K562 (cell line): Measurements from ENCODE around the gene DNAJC12. TPM values are rescaled to one million over a fixed set of nuclear protein-coding genes. Genes with fewer than 3 reads are reported as not detected.
A peak's percentile ranks its signal among the peaks of the same experiment; 100 is the strongest.

Source experiments
- ARNT ChIP-seq, 2 experiments: fragments of 450-650 bp; IDR thresholded peaks; 2 replicates each; pipeline ENCODE4 v1.6.1; 2016; ENCODE audit warnings: mild to moderate bottlenecking in 1 of 2
- BRD9 ChIP-seq: fragments of 450-650 bp; IDR thresholded peaks from 2 replicates; pipeline ENCODE4 v1.6.1; 2018; ENCODE audit warnings: low read depth; ENCODE audit not compliant: partially characterized antibody
- CHCHD3 ChIP-seq: fragments of 250-450 bp; sonication (Bioruptor Pico); IDR thresholded peaks from 2 replicates; pipeline ENCODE4 v2.1.2; 2022; ENCODE audit warnings: mild to moderate bottlenecking
- FOXP1 ChIP-seq: sonication (generic); formaldehyde crosslinking; IDR thresholded peaks from 2 replicates; pipeline ENCODE4 v1.8.0; 2022; ENCODE audit warnings: mild to moderate bottlenecking, missing genetic modification reagents
- GTF2E2 ChIP-seq: fragments of 200-800 bp; sonication (Bioruptor generic); IDR thresholded peaks from 2 replicates; pipeline ENCODE4 v1.6.1; 2016; ENCODE audit warnings: missing genetic modification characterization, missing compliant biosample characterization
- HDAC1 ChIP-seq, 2 experiments: fragments of 450-650 bp; IDR thresholded peaks; 2 replicates each; pipeline ENCODE4 v1.6.1; 2016 to 2017; ENCODE audit warnings: inconsistent platforms in 1 of 2, mild to moderate bottlenecking in 1 of 2, moderate library complexity in 1 of 2
- KLF13 ChIP-seq: fragments of 450-650 bp; IDR thresholded peaks from 2 replicates; pipeline ENCODE4 v1.6.1; 2016; ENCODE audit warnings: missing genetic modification characterization, low read depth, mild to moderate bottlenecking, missing compliant biosample characterization, moderate library complexity, borderline replicate concordance
- NR1H2 ChIP-seq: sonication (generic); formaldehyde crosslinking; IDR thresholded peaks from 2 replicates; pipeline ENCODE4 v1.4.0; 2020; ENCODE audit warnings: mild to moderate bottlenecking, missing genetic modification reagents
- PHF21A ChIP-seq: fragments of 450-650 bp; IDR thresholded peaks from 2 replicates; pipeline ENCODE4 v1.6.1; 2017; ENCODE audit warnings: low read depth, borderline replicate concordance
- POLR3G ChIP-seq: IDR thresholded peaks from 2 replicates; pipeline ENCODE4 v1.6.1; 2011; ENCODE audit not compliant: insufficient read length, insufficient replicate concordance; ENCODE audit errors: extremely low read depth
- POU5F1 ChIP-seq: fragments of 150-350 bp; IDR thresholded peaks from 2 replicates; pipeline ENCODE4 v1.6.1; 2014; ENCODE audit warnings: borderline replicate concordance, low read length, low read depth, mild to moderate bottlenecking; ENCODE audit not compliant: partially characterized antibody
- RBFOX2 ChIP-seq: fragments of 200-400 bp; formaldehyde crosslinking; IDR thresholded peaks from 2 replicates; pipeline ENCODE4 v1.6.1; 2017; ENCODE audit warnings: low read depth, mild to moderate bottlenecking, low read length, moderate library complexity
- TBP ChIP-seq: optimal IDR thresholded peaks from 2 replicates; pipeline ENCODE3; 2011; ENCODE audit warnings: low read depth, low read length, improper control_type of control experiment
- TCF3 ChIP-seq: sonication (generic); formaldehyde crosslinking; IDR thresholded peaks from 2 replicates; pipeline ENCODE4 v1.4.0; 2020; ENCODE audit warnings: mild to moderate bottlenecking, missing genetic modification reagents
- ZNF23 ChIP-seq: fragments of 250-450 bp; sonication (Bioruptor Pico); IDR thresholded peaks from 2 replicates; pipeline ENCODE4 v1.4.0; 2020; ENCODE audit warnings: mild to moderate bottlenecking
- ZNF232 ChIP-seq: sonication (generic); formaldehyde crosslinking; IDR thresholded peaks from 2 replicates; pipeline ENCODE4 v1.8.0; 2022; ENCODE audit warnings: mild to moderate bottlenecking, missing genetic modification reagents
- ZNF282 ChIP-seq: sonication (generic); formaldehyde crosslinking; IDR thresholded peaks from 2 replicates; pipeline ENCODE4 v1.8.1; 2023; ENCODE audit warnings: missing genetic modification reagents
- ZNF444 ChIP-seq: fragments of 250-450 bp; sonication (Bioruptor Pico); IDR thresholded peaks from 2 replicates; pipeline ENCODE4 v1.4.0; 2020; ENCODE audit warnings: mild to moderate bottlenecking, moderate library complexity
- polyA plus RNA-seq, 8 experiments: library from polyadenylated mRNA; depleted of rRNA in 4 of 8; stranded (reverse) in 5 of 8; unstranded in 3 of 8; fragments of >200 nt; fragmentation: Nextera tagmentation in 2 of 8; fragmentation: Illumina TruSeq in 1 of 8; extraction: Ambion mirVana in 2 of 8; extraction: Trizol in 1 of 8; gene quantifications; 2 replicates each; pipeline versions ENCODE4 v1.2.1 to v1.2.3, GENCODE V29; 2011 to 2014; ENCODE audit warnings: inconsistent platforms in 1 of 8, missing spikeins in 1 of 8
- total RNA-seq, 7 experiments: library from RNA; depleted of rRNA in 6 of 7; stranded (reverse); fragments of >200 nt in 6 of 7; fragmentation: Illumina TruSeq in 2 of 7; extraction: Trizol in 2 of 7; gene quantifications; 2 replicates each; pipeline versions ENCODE4 v1.2.1 to v1.2.3, GENCODE V29; 2011 to 2021; ENCODE audit warnings: low replicate concordance in 1 of 7
- TF ChIP-seq, protein P1 (sequence below): sonication (generic); formaldehyde crosslinking; IDR thresholded peaks from 2 replicates; pipeline ENCODE4 v1.8.0; 2023; ENCODE audit warnings: mild to moderate bottlenecking, missing genetic modification reagents
- TF ChIP-seq, protein P2 (sequence below): fragments of 450-650 bp; formaldehyde crosslinking; IDR thresholded peaks from 2 replicates; pipeline ENCODE4 v1.4.0; 2020; ENCODE audit warnings: mild to moderate bottlenecking, moderate library complexity
- TF ChIP-seq, protein P3 (sequence below): fragments of 250-450 bp; sonication (Bioruptor Pico); IDR thresholded peaks from 2 replicates; pipeline ENCODE4 v1.9.0; 2021; ENCODE audit warnings: mild to moderate bottlenecking, inconsistent platforms
- TF ChIP-seq, protein P4 (sequence below): fragments of 250-450 bp; sonication (Bioruptor Pico); IDR thresholded peaks from 2 replicates; pipeline ENCODE4 v1.8.0; 2022; ENCODE audit warnings: inconsistent platforms, mild to moderate bottlenecking, moderate library complexity, borderline replicate concordance

Gene DNAJC12
- total and polyA plus RNA-seq, 9 of the 15 experiments (the other 6 are each of a cell fraction or from before 2014, with no cell fraction given): 7.4 to 95.9 (median 68.5) TPM

DNA sequence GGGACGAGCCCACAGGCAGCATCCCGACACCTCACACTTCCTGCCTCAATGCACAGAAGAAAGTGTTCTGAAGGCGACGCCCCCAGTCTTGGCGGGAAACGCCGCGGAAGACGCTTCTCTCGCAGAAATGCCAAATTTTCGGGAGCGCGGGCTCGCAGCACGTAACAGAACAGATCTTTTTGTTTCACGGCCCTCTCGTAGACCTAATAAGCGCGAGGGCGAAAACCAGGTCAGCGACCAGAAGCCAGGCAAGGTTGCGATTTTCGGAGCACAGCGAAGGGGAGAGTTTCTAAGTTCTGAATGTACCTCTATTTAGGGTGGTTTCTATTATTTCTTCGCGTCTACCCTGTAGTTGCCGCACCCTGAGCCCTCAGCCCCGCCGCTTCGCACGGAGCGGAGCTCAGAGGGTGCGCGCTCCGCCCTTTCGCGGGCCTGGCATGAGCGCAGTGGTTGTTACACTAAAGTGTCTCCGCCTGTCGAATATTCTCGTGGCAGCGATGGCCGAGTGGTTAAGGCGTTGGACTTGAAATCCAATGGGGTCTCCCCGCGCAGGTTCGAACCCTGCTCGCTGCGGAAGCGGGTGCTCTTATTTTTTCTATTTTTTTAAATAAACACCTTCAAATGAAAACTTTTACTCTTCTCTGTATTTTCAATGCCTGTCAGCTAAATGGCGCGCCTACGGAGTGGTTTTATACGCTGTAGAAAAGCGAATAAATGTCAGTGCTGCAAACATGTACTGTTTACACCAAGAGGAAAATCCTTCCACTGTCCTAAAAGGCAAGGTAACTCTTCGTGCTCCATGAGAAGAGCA is 73.8 kb downstream of the DNAJC12 start (continued):
- TF ChIP-seq ZNF444 (CRISPR knock-in tag) (peak; percentile 48; the same call in 1 of the 2 replicates), FOXP1 (peak; percentile 62; the same call in 1 of the 2 replicates), POU5F1 (no peak), ZNF23 (CRISPR knock-in tag) (no peak), KLF13 (tag) (peak; percentile 79), HDAC1 (IDR thresholded peaks at IDR 0.05) (peak; percentile 36 to 99; a peak in 3 of 4 replicates), TCF3 (CRISPR knock-in tag) (peak; percentile 22; the same call in 1 of the 2 replicates), PHF21A (0 out of 2 replicates have a peak, but pooled peaks have one; percentile 56), GTF2E2 (no peak), BRD9 (peak; percentile 99), TBP (peak; percentile 99), ZNF282 (CRISPR knock-in tag) (no peak), RBFOX2 (peak; percentile 75), CHCHD3 (CRISPR knock-in tag) (no peak), ARNT (IDR thresholded peaks at IDR 0.05) (peak; percentile 14 to 18; a peak in 1 of 4 replicates), ZNF232 (CRISPR knock-in tag) (0 out of 2 replicates have a peak, but pooled peaks have one; percentile 59), POLR3G (peak; percentile 63), NR1H2 (no peak)
- TF ChIP-seq, protein P1, sequence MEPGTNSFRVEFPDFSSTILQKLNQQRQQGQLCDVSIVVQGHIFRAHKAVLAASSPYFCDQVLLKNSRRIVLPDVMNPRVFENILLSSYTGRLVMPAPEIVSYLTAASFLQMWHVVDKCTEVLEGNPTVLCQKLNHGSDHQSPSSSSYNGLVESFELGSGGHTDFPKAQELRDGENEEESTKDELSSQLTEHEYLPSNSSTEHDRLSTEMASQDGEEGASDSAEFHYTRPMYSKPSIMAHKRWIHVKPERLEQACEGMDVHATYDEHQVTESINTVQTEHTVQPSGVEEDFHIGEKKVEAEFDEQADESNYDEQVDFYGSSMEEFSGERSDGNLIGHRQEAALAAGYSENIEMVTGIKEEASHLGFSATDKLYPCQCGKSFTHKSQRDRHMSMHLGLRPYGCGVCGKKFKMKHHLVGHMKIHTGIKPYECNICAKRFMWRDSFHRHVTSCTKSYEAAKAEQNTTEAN (CRISPR knock-in tag): peak; percentile 86; the same call in 1 of the 2 replicates
- TF ChIP-seq, protein P2, sequence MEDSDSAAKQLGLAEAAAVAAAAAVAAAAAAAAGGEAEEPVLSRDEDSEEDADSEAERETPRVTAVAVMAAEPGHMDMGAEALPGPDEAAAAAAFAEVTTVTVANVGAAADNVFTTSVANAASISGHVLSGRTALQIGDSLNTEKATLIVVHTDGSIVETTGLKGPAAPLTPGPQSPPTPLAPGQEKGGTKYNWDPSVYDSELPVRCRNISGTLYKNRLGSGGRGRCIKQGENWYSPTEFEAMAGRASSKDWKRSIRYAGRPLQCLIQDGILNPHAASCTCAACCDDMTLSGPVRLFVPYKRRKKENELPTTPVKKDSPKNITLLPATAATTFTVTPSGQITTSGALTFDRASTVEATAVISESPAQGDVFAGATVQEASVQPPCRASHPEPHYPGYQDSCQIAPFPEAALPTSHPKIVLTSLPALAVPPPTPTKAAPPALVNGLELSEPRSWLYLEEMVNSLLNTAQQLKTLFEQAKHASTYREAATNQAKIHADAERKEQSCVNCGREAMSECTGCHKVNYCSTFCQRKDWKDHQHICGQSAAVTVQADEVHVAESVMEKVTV (CRISPR knock-in tag): no peak
- TF ChIP-seq, protein P3, sequence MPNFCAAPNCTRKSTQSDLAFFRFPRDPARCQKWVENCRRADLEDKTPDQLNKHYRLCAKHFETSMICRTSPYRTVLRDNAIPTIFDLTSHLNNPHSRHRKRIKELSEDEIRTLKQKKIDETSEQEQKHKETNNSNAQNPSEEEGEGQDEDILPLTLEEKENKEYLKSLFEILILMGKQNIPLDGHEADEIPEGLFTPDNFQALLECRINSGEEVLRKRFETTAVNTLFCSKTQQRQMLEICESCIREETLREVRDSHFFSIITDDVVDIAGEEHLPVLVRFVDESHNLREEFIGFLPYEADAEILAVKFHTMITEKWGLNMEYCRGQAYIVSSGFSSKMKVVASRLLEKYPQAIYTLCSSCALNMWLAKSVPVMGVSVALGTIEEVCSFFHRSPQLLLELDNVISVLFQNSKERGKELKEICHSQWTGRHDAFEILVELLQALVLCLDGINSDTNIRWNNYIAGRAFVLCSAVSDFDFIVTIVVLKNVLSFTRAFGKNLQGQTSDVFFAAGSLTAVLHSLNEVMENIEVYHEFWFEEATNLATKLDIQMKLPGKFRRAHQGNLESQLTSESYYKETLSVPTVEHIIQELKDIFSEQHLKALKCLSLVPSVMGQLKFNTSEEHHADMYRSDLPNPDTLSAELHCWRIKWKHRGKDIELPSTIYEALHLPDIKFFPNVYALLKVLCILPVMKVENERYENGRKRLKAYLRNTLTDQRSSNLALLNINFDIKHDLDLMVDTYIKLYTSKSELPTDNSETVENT (CRISPR knock-in tag): no peak
- TF ChIP-seq, protein P4, sequence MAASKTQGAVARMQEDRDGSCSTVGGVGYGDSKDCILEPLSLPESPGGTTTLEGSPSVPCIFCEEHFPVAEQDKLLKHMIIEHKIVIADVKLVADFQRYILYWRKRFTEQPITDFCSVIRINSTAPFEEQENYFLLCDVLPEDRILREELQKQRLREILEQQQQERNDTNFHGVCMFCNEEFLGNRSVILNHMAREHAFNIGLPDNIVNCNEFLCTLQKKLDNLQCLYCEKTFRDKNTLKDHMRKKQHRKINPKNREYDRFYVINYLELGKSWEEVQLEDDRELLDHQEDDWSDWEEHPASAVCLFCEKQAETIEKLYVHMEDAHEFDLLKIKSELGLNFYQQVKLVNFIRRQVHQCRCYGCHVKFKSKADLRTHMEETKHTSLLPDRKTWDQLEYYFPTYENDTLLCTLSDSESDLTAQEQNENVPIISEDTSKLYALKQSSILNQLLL: 0 out of 2 replicates have a peak, but pooled peaks have one; percentile 59
